HEK293 (cell line): ENCODE measurements around the gene LPCAT2.

Experiments
- CTCF ChIA-PET: fragments of 350-600 bp; formaldehyde crosslinking; extraction: SDS; loops from one replicate; lab custom pipeline; 2021; ENCODE audit warnings: antibody characterized with exemption; lab: Yijun Ruan, JAX
- POLR2A ChIA-PET: fragments of 300-600 bp; formaldehyde crosslinking; extraction: SDS; loops from one replicate; lab custom pipeline; 2020; ENCODE audit warnings: antibody characterized with exemption, inconsistent platforms; lab: Yijun Ruan, JAX
- H3K27ac ChIP-seq: fragments of 200-500 bp; sonication (Bioruptor generic); 2 replicates; pipeline ENCODE4 v1.5.1; 2014; ENCODE audit warnings: low read depth, low read length, control low read depth, inconsistent platforms; ENCODE audit errors: extremely low read depth
- H3K36me3 ChIP-seq, 2 experiments: fragments of 200-500 bp in 1 of 2; sonication (Bioruptor generic) in 1 of 2; 1 replicate in 1 of 2; 2 replicates in 1 of 2; pipeline ENCODE4 v1.5.1; 2014 to 2017; ENCODE audit warnings: inconsistent platforms in 2 of 2, low read length in 2 of 2; ENCODE audit not compliant: control insufficient read depth in 2 of 2, insufficient read depth in 1 of 2
- H3K4me1 ChIP-seq: fragments of 200-500 bp; sonication (Bioruptor generic); 2 replicates; pipeline ENCODE4 v1.5.1; 2014; ENCODE audit warnings: mild to moderate bottlenecking, low read length, inconsistent platforms; ENCODE audit not compliant: control insufficient read depth, insufficient read depth
- H3K4me3 ChIP-seq: 2 replicates; pipeline ENCODE4 v1.5.1; 2011; ENCODE audit warnings: low read depth, mild to moderate bottlenecking, control low read depth, low read length, moderate library complexity
- H3K9me3 ChIP-seq: fragments of 200-500 bp; sonication (Bioruptor generic); 2 replicates; pipeline ENCODE4 v1.5.1; 2014; ENCODE audit warnings: low read depth, low read length, inconsistent platforms; ENCODE audit not compliant: control insufficient read depth, insufficient read depth
- ATF2 ChIP-seq: fragments of 450-650 bp; formaldehyde crosslinking; IDR thresholded peaks from 2 replicates; pipeline ENCODE4 v1.5.1; 2016; ENCODE audit warnings: missing biosample characterization, missing genetic modification characterization, low read depth
- KLF7 ChIP-seq: fragments of 450-650 bp; formaldehyde crosslinking; IDR thresholded peaks from 2 replicates; pipeline ENCODE4 v1.5.1; 2016; ENCODE audit warnings: missing biosample characterization, missing genetic modification characterization, borderline replicate concordance
- MYNN ChIP-seq: fragments of 450-650 bp; formaldehyde crosslinking; IDR thresholded peaks from 2 replicates; pipeline ENCODE4 v1.5.1; 2016; ENCODE audit warnings: missing biosample characterization, missing genetic modification characterization, borderline replicate concordance
- SCRT2 ChIP-seq: fragments of 450-650 bp; formaldehyde crosslinking; IDR thresholded peaks from 2 replicates; pipeline ENCODE4 v1.5.1; 2016; ENCODE audit warnings: missing biosample characterization, missing genetic modification characterization
- ZNF16 ChIP-seq: fragments of 450-650 bp; formaldehyde crosslinking; IDR thresholded peaks from 2 replicates; pipeline ENCODE4 v1.5.1; 2016; ENCODE audit warnings: low read depth, missing biosample characterization, missing genetic modification characterization
- ZNF18 ChIP-seq: fragments of 450-650 bp; formaldehyde crosslinking; IDR thresholded peaks from 2 replicates; pipeline ENCODE4 v1.5.1; 2016; ENCODE audit warnings: missing biosample characterization, missing genetic modification characterization
- ZNF214 ChIP-seq: fragments of 450-650 bp; formaldehyde crosslinking; IDR thresholded peaks from 2 replicates; pipeline ENCODE4 v1.5.1; 2017; ENCODE audit warnings: missing biosample characterization, mild to moderate bottlenecking, missing genetic modification characterization, borderline replicate concordance
- ZNF223 ChIP-seq: fragments of 450-650 bp; formaldehyde crosslinking; IDR thresholded peaks from 2 replicates; pipeline ENCODE4 v1.5.1; 2016; ENCODE audit warnings: missing biosample characterization, missing genetic modification characterization
- ZNF248 ChIP-seq: fragments of 450-650 bp; formaldehyde crosslinking; IDR thresholded peaks from 2 replicates; pipeline ENCODE4 v1.5.1; 2017; ENCODE audit warnings: missing biosample characterization, missing genetic modification characterization
- ZNF266 ChIP-seq: fragments of 450-650 bp; formaldehyde crosslinking; IDR thresholded peaks from 2 replicates; pipeline ENCODE4 v1.5.1; 2016; ENCODE audit warnings: missing biosample characterization, missing genetic modification characterization, low read depth
- ZNF324 ChIP-seq: fragments of 450-650 bp; formaldehyde crosslinking; IDR thresholded peaks from 2 replicates; pipeline ENCODE4 v1.5.1; 2016; ENCODE audit warnings: missing biosample characterization, missing genetic modification characterization
- ZNF350 ChIP-seq: fragments of 450-650 bp; formaldehyde crosslinking; IDR thresholded peaks from 2 replicates; pipeline ENCODE4 v1.5.0; 2017; ENCODE audit warnings: missing biosample characterization, mild to moderate bottlenecking, missing genetic modification characterization
- ZNF354C ChIP-seq: fragments of 450-650 bp; formaldehyde crosslinking; IDR thresholded peaks from 2 replicates; pipeline ENCODE4 v1.5.1; 2016; ENCODE audit warnings: missing biosample characterization, missing genetic modification characterization, low read depth, borderline replicate concordance
- ZNF48 ChIP-seq: fragments of 450-650 bp; formaldehyde crosslinking; IDR thresholded peaks from 2 replicates; pipeline ENCODE4 v1.5.1; 2016; ENCODE audit warnings: missing biosample characterization, missing genetic modification characterization
- ZNF529 ChIP-seq: fragments of 450-650 bp; formaldehyde crosslinking; IDR thresholded peaks from 2 replicates; pipeline ENCODE4 v1.5.1; 2017; ENCODE audit warnings: missing genetic modification characterization, missing biosample characterization; ENCODE audit not compliant: insufficient replicate concordance
- ZNF610 ChIP-seq: fragments of 450-650 bp; formaldehyde crosslinking; IDR thresholded peaks from 2 replicates; pipeline ENCODE4 v1.5.1; 2016; ENCODE audit warnings: missing biosample characterization, missing genetic modification characterization, borderline replicate concordance
- ZNF621 ChIP-seq: fragments of 450-650 bp; formaldehyde crosslinking; IDR thresholded peaks from 2 replicates; pipeline ENCODE4 v1.5.1; 2017; ENCODE audit warnings: missing biosample characterization, missing genetic modification characterization
- ZNF670 ChIP-seq: fragments of 450-650 bp; formaldehyde crosslinking; IDR thresholded peaks from 2 replicates; pipeline ENCODE4 v1.5.1; 2016; ENCODE audit warnings: missing biosample characterization, missing genetic modification characterization, low read depth
- ZNF830 ChIP-seq: fragments of 450-650 bp; IDR thresholded peaks from 2 replicates; pipeline ENCODE4 v1.5.0; 2018; ENCODE audit warnings: missing biosample characterization, missing genetic modification characterization, low read depth, mild to moderate bottlenecking, moderate library complexity

Gene LPCAT2

DNA sequence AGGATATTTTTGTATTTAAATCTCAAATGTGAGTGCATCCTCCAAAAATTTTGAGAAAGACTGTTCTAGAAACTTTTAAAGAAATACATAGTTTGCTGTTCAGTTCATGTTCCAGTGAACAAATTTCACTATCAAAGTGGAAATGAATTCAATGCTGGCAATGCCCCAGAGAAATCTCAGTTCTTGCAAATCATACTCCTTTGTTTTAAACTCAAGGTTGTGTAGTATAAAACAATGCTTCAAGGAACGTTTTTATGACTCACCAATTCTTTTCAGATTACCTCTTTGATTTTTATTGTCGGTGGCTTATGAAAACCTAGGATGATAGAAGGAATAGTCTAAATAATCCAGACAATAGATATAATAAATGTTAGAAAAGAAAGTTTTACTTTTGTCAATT, 17.6 kb downstream of the LPCAT2 start:
- ChIA-PET POLR2A (no interaction called here), CTCF (interaction anchor here (0.6 kb wide), 1 partner anchor 62 kb away, joined by 3 read pairs; no protein-coding TSS in a partner anchor)
- TF ChIP-seq ZNF266 (tag by site-specific recombination), result no peak
- TF ChIP-seq ZNF354C (tag by site-specific recombination), result no peak

GRCh38 chr16:55527885-55528284, 19.0 kb downstream of the LPCAT2 start:
- CTCF ChIA-PET, result interaction anchor here (0.5 to 2.2 kb wide), 5 partner anchors 10 to 63 kb away, joined by 3 to 13 read pairs (median 4); no protein-coding TSS in a partner anchor
- POLR2A ChIA-PET, result no interaction called here
- Histone ChIP-seq H3K9me3 (no peaks in the 10 kb centered on the region), H3K4me3 (no peak overlapping the region), H3K4me1 (no peaks in the 10 kb centered on the region), H3K36me3 (peaks cover under 1 to 6% of the 10 kb centered on the region in 2 experiments; a peak in 2 of 3 replicates), H3K27ac (no peak overlapping the region)
- no peak for TF ChIP-seq ZNF610 (tag by site-specific recombination)
- no peak for TF ChIP-seq KLF7
- TF ChIP-seq ZNF223 (tag by site-specific recombination), result no peak
- no peak for TF ChIP-seq ZNF248 (tag by site-specific recombination)
- no peak for TF ChIP-seq ZNF621 (tag by site-specific recombination)
- TF ChIP-seq ZNF16 (tag by site-specific recombination), result no peak
- no peak for TF ChIP-seq ATF2

More for the DNA sequence above, 17.6 kb downstream of the LPCAT2 start:
- Histone ChIP-seq H3K9me3 (no peaks in the 10 kb centered on the region), H3K36me3 (peaks cover 0 to 6% of the 10 kb centered on the region in 2 experiments; a peak in 1 of 3 replicates), H3K27ac (no peak overlapping the region), H3K4me3 (no peak overlapping the region), H3K4me1 (no peaks in the 10 kb centered on the region)

GRCh38 chr16:55529018-55529417, 20.1 kb downstream of the LPCAT2 start:
- H3K36me3 ChIP-seq, result peaks cover 3 to 6% of the 10 kb centered on the region in 2 experiments; a peak in 2 of 3 replicates
- H3K4me1 ChIP-seq, result no peaks in the 10 kb centered on the region
- POLR2A ChIA-PET, result no interaction called here
- H3K9me3 ChIP-seq, result no peaks in the 10 kb centered on the region
- no peak overlapping the region for H3K27ac ChIP-seq
- H3K4me3 ChIP-seq, result no peak overlapping the region
- CTCF ChIA-PET, result interaction anchor here (0.6 to 3.3 kb wide), 5 partner anchors 9 to 64 kb away, joined by 3 to 21 read pairs (median 4); no protein-coding TSS in a partner anchor
- no peak for TF ChIP-seq ZNF48 (tag by site-specific recombination)
- TF ChIP-seq ZNF18 (tag by site-specific recombination), result no peak
- TF ChIP-seq ZNF214, result no peak
- no peak for TF ChIP-seq SCRT2 (tag by site-specific recombination)
- no peak for TF ChIP-seq ZNF670 (tag by site-specific recombination)
- TF ChIP-seq ZNF529 (tag by site-specific recombination), result no peak
- no peak for TF ChIP-seq MYNN (tag by site-specific recombination)
- no peak for TF ChIP-seq ZNF324 (tag by site-specific recombination)
- no peak for TF ChIP-seq ZNF350 (tag by site-specific recombination)
- TF ChIP-seq ZNF830, result no peak
